HG03565 (cell line): Measurements from ENCODE around the gene CLDN18.

ENCODE experiments used
- ATAC-seq: cut with Tn5 transposase; IDR thresholded peaks from one replicate; pipeline ENCODE4 v1.9.1; 2021; ENCODE audit warnings: mild to moderate bottlenecking, moderate library complexity; ENCODE audit not compliant: unreplicated experiment

Gene CLDN18

GRCh38 chr3:138009476-138010272 is at the start of gene CLDN18:
Gene CLDN18, plus strand, starts transcription at chr3:138010165. Its CDS starts 61 bp downstream, at chr3:138010226.
- ATAC-seq = no peak

- no peak for ATAC-seq
Observed at GRCh38 chr3:137962251-137962650, 47.7 kb upstream of the CLDN18 start.

GRCh38 chr3:137963463-137963862 is 46.5 kb upstream of the CLDN18 start:
- ATAC-seq = no peak

GRCh38 chr3:137970914-137971831 is 38.8 kb upstream of the CLDN18 start:
- ATAC-seq = peak; percentile 76

- ATAC-seq = no peak
Observed at GRCh38 chr3:137972396-137972795, 37.6 kb upstream of the CLDN18 start.

- ATAC-seq = no peak
Observed at GRCh38 chr3:137978328-137978727, 31.6 kb upstream of the CLDN18 start.

- no peak for ATAC-seq
Observed at GRCh38 chr3:137987723-137988122, 22.2 kb upstream of the CLDN18 start.

- ATAC-seq = peak; percentile 71
Observed at GRCh38 chr3:137988152-137988551, 21.8 kb upstream of the CLDN18 start.

- peak; percentile 61 for ATAC-seq
Observed at GRCh38 chr3:137988982-137989381, 21.0 kb upstream of the CLDN18 start.

GRCh38 chr3:137990427-137990826 is 19.5 kb upstream of the CLDN18 start:
- no peak for ATAC-seq

GRCh38 chr3:137992592-137992991 is 17.4 kb upstream of the CLDN18 start:
- ATAC-seq = no peak

GRCh38 chr3:137998121-137999042 is 11.6 kb upstream of the CLDN18 start:
- ATAC-seq = no peak

- ATAC-seq = no peak
Observed at GRCh38 chr3:138003069-138003468, 6.9 kb upstream of the CLDN18 start.

- no peak for ATAC-seq
Observed at GRCh38 chr3:138005627-138006026, 4.3 kb upstream of the CLDN18 start.

GRCh38 chr3:138007898-138008297 is 2.1 kb upstream of the CLDN18 start:
- no peak for ATAC-seq

- ATAC-seq = no peak
Observed at GRCh38 chr3:138010273-138010590, 267 bp downstream of the CLDN18 start.

GRCh38 chr3:138011722-138012121 is 1.8 kb downstream of the CLDN18 start:
- ATAC-seq = no peak

GRCh38 chr3:138012526-138012925 is 2.6 kb downstream of the CLDN18 start:
- ATAC-seq = no peak

GRCh38 chr3:138016065-138016464 is 6.1 kb downstream of the CLDN18 start:
- no peak for ATAC-seq

- no peak for ATAC-seq
Observed at GRCh38 chr3:138019281-138020069, 9.5 kb downstream of the CLDN18 start.
